ENCODE results near the gene MAK.
"Not testable (repeated sequence)": the region's sequence is repeated elsewhere in the genome, so short reads cannot be mapped to it uniquely, and the experiment has no call there.

The MAK gene

DNA sequence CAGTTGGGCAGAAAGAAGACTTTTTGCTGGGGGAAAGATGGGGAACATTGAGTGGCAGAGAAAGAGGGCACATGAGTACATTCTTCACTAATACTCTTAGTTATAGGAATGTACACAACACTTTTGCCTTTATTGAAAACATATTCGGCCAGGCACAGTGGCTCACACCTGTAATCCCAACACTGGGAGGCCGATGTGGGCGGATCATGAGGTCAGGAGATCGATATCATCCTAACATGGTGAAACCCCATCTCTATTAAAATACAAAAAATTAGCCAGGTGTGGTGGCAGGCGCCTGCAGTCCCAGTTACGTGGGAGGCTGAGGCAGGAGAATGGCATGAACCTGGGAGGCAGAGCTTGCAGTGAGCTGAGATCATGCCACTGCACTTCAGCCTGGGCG, 24.7 kb upstream of the MAK start:
- not testable (repeated sequence) for H3K4me1 ChIP-seq (ENCODE audit: control insufficient read depth, insufficient read depth, low read depth, low read length); H4K91ac ChIP-seq (ENCODE audit: low read length); H3K9me3 ChIP-seq (ENCODE audit: control insufficient read depth, low read length); H3K4ac ChIP-seq (ENCODE audit: low read depth in 1 of 2, low read length in 2 of 2); H3K4me3 ChIP-seq (ENCODE audit: insufficient read depth in 1 of 2, low read depth in 1 of 2, low read length in 2 of 2); H4K8ac ChIP-seq (ENCODE audit: low read length); H3K27ac ChIP-seq (ENCODE audit: low read length, poor library complexity, severe bottlenecking); H3K27me3 ChIP-seq (ENCODE audit: control insufficient read depth in 1 of 2, insufficient read depth in 1 of 2, low read length in 2 of 2); H2AK5ac ChIP-seq (ENCODE audit: low read length, severe bottlenecking); H2BK120ac ChIP-seq (ENCODE audit: low read depth, low read length); H3K36me3 ChIP-seq (ENCODE audit: control insufficient read depth in 1 of 2, insufficient read depth in 2 of 2, low read depth in 1 of 2, low read length in 2 of 2); H3K9ac ChIP-seq (ENCODE audit: low read length); H2AFZ ChIP-seq (ENCODE audit: low read depth, low read length); H3K4me2 ChIP-seq (ENCODE audit: low read length, poor library complexity, severe bottlenecking); H2BK5ac ChIP-seq (ENCODE audit: low read depth, low read length, poor library complexity, severe bottlenecking); H3K14ac ChIP-seq (ENCODE audit: low read length in 2 of 2); H2BK15ac ChIP-seq (ENCODE audit: low read depth, poor library complexity, severe bottlenecking); H3K18ac ChIP-seq (ENCODE audit: low read depth in 1 of 2, low read length in 2 of 2); H3K79me1 ChIP-seq (replicated peaks; ENCODE audit: low read length, poor library complexity, severe bottlenecking); H2BK12ac ChIP-seq (ENCODE audit: low read length in 2 of 2); H3K23ac ChIP-seq (ENCODE audit: low read length in 2 of 2); DNase-seq
- WGBS = 86% methylated on average over 7 of the region's 7 CpGs

DNA sequence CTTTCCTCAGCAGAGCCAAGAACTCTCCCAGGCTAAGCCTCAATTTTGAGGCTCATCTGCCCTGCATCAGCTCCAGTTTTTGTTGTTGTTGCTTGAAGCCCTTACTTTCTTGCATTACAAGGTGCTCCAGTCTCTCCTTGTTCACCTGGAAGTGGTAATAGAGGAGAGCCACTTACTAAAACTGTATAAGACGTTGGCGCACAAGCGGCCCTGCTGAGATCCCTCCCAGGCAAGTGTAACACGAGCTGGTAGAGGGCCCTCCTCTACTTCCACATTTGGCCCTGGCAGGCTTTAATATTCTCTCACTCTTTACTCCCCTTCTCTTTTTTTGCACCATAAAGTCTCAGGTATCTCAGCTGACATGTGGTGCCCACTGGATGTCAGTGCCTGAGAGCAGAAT, 24.0 kb upstream of the MAK start:
- no peaks in the 10 kb centered on the region for H3K79me1 ChIP-seq (replicated peaks; ENCODE audit: low read length, poor library complexity, severe bottlenecking)
- H3K23ac ChIP-seq (ENCODE audit: low read length in 2 of 2) = no peak overlapping the region
- H3K9ac ChIP-seq (ENCODE audit: low read length) = no peak overlapping the region
- no peak overlapping the region for H3K4me2 ChIP-seq (ENCODE audit: low read length, poor library complexity, severe bottlenecking)
- H3K4me3 ChIP-seq (ENCODE audit: insufficient read depth in 1 of 2, low read depth in 1 of 2, low read length in 2 of 2) = no peak overlapping the region
- no peak overlapping the region for H2AK5ac ChIP-seq (ENCODE audit: low read length, severe bottlenecking)
- H3K27me3 ChIP-seq (ENCODE audit: control insufficient read depth in 1 of 2, insufficient read depth in 1 of 2, low read length in 2 of 2) = no peaks in the 10 kb centered on the region
- H3K4ac ChIP-seq (ENCODE audit: low read depth in 1 of 2, low read length in 2 of 2) = no peak overlapping the region
- H4K91ac ChIP-seq (ENCODE audit: low read length) = no peak overlapping the region
- no peak overlapping the region for H2BK120ac ChIP-seq (ENCODE audit: low read depth, low read length)
- H2BK15ac ChIP-seq (ENCODE audit: low read depth, poor library complexity, severe bottlenecking) = no peak overlapping the region
- no peak overlapping the region for H3K14ac ChIP-seq (ENCODE audit: low read length in 2 of 2)
- DNase-seq = no peak
- H2AFZ ChIP-seq (ENCODE audit: low read depth, low read length) = no peak overlapping the region
- no peak overlapping the region for H3K18ac ChIP-seq (ENCODE audit: low read depth in 1 of 2, low read length in 2 of 2)
- no peak overlapping the region for H2BK12ac ChIP-seq (ENCODE audit: low read length in 2 of 2)
- no peaks in the 10 kb centered on the region for H3K36me3 ChIP-seq (ENCODE audit: control insufficient read depth in 1 of 2, insufficient read depth in 2 of 2, low read depth in 1 of 2, low read length in 2 of 2)
- H3K9me3 ChIP-seq (ENCODE audit: control insufficient read depth, low read length) = no peaks in the 10 kb centered on the region
- H4K8ac ChIP-seq (ENCODE audit: low read length) = no peak overlapping the region
- 80% methylated on average over 4 of the region's 4 CpGs for WGBS
- H2BK5ac ChIP-seq (ENCODE audit: low read depth, low read length, poor library complexity, severe bottlenecking) = no peak overlapping the region
- no peak overlapping the region for H3K27ac ChIP-seq (ENCODE audit: low read length, poor library complexity, severe bottlenecking)
- no peaks in the 10 kb centered on the region for H3K4me1 ChIP-seq (ENCODE audit: control insufficient read depth, insufficient read depth, low read depth, low read length)

DNA sequence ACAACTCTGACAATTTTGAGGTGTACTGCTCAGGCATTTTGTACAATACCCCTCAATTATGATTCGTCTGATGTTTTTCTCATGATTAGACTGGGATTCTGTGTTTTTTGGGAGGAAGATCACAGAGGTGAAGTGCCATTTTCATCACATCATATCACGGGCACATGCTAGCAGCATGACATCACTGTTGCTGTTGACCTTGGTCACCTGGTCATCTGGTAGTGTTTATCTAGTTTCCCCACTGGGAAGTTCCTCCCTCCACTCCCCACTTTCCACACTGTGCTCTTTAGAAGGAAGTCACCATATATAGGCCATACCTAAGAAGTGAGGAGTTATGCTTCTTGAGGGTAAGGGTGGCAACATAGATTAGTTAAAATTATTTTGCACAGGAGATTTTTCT, 22.7 kb upstream of the MAK start:
- Histone ChIP-seq H3K4ac (ENCODE audit: low read depth in 1 of 2, low read length in 2 of 2) (no peak overlapping the region), H3K4me1 (ENCODE audit: control insufficient read depth, insufficient read depth, low read depth, low read length) (no peaks in the 10 kb centered on the region), H3K4me3 (ENCODE audit: insufficient read depth in 1 of 2, low read depth in 1 of 2, low read length in 2 of 2) (no peak overlapping the region), H3K79me1 (replicated peaks; ENCODE audit: low read length, poor library complexity, severe bottlenecking) (no peaks in the 10 kb centered on the region), H2BK12ac (ENCODE audit: low read length in 2 of 2) (no peak overlapping the region), H2AK5ac (ENCODE audit: low read length, severe bottlenecking) (no peak overlapping the region), H2BK5ac (ENCODE audit: low read depth, low read length, poor library complexity, severe bottlenecking) (no peak overlapping the region), H3K14ac (ENCODE audit: low read length in 2 of 2) (no peak overlapping the region), H3K9me3 (ENCODE audit: control insufficient read depth, low read length) (no peaks in the 10 kb centered on the region), H2BK15ac (ENCODE audit: low read depth, poor library complexity, severe bottlenecking) (no peak overlapping the region), H3K36me3 (ENCODE audit: control insufficient read depth in 1 of 2, insufficient read depth in 2 of 2, low read depth in 1 of 2, low read length in 2 of 2) (no peaks in the 10 kb centered on the region), H3K27me3 (ENCODE audit: control insufficient read depth in 1 of 2, insufficient read depth in 1 of 2, low read length in 2 of 2) (no peaks in the 10 kb centered on the region), H2AFZ (ENCODE audit: low read depth, low read length) (no peak overlapping the region), H3K23ac (ENCODE audit: low read length in 2 of 2) (no peak overlapping the region), H3K18ac (ENCODE audit: low read depth in 1 of 2, low read length in 2 of 2) (no peak overlapping the region), H3K27ac (ENCODE audit: low read length, poor library complexity, severe bottlenecking) (no peak overlapping the region), H4K91ac (ENCODE audit: low read length) (no peak overlapping the region), H3K4me2 (ENCODE audit: low read length, poor library complexity, severe bottlenecking) (no peak overlapping the region), H4K8ac (ENCODE audit: low read length) (no peak overlapping the region), H2BK120ac (ENCODE audit: low read depth, low read length) (no peak overlapping the region), H3K9ac (ENCODE audit: low read length) (no peak overlapping the region)
- WGBS = 79% methylated on average over 2 of the region's 2 CpGs
- DNase-seq = no peak

DNA sequence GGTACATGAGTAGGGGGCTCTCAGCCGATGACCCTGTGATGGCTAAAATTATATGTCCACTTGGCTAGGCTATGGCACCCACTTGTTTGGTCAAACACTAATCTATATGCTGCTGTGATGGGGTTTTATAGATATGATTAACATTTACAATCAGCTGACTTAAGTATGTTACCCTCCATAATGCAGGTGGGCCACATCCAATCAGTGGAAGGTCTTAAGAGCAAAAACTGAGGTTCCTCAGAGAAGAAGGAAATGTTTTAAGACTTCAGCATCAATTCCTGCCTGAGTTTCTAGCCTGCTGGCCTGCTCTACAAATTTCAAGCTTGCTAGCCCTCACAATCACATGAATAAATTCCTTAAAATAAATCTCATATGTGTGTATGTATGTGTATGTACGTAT, 18.9 kb upstream of the MAK start:
- H4K8ac ChIP-seq (ENCODE audit: low read length) = no peak overlapping the region
- H2BK12ac ChIP-seq (ENCODE audit: low read length in 2 of 2) = no peak overlapping the region
- no peak overlapping the region for H3K18ac ChIP-seq (ENCODE audit: low read depth in 1 of 2, low read length in 2 of 2)
- no peak overlapping the region for H2BK15ac ChIP-seq (ENCODE audit: low read depth, poor library complexity, severe bottlenecking)
- no peak overlapping the region for H3K4me3 ChIP-seq (ENCODE audit: insufficient read depth in 1 of 2, low read depth in 1 of 2, low read length in 2 of 2)
- H2BK120ac ChIP-seq (ENCODE audit: low read depth, low read length) = no peak overlapping the region
- peaks cover 5% of the 10 kb centered on the region for H3K9me3 ChIP-seq (ENCODE audit: control insufficient read depth, low read length)
- no peak overlapping the region for H3K27ac ChIP-seq (ENCODE audit: low read length, poor library complexity, severe bottlenecking)
- no peak overlapping the region for H3K4ac ChIP-seq (ENCODE audit: low read depth in 1 of 2, low read length in 2 of 2)
- no peak overlapping the region for H3K4me2 ChIP-seq (ENCODE audit: low read length, poor library complexity, severe bottlenecking)
- DNase-seq = no peak
- H2AFZ ChIP-seq (ENCODE audit: low read depth, low read length) = no peak overlapping the region
- no peak overlapping the region for H3K9ac ChIP-seq (ENCODE audit: low read length)
- no peaks in the 10 kb centered on the region for H3K4me1 ChIP-seq (ENCODE audit: control insufficient read depth, insufficient read depth, low read depth, low read length)
- H2AK5ac ChIP-seq (ENCODE audit: low read length, severe bottlenecking) = no peak overlapping the region
- no peak overlapping the region for H2BK5ac ChIP-seq (ENCODE audit: low read depth, low read length, poor library complexity, severe bottlenecking)
- H3K36me3 ChIP-seq (ENCODE audit: control insufficient read depth in 1 of 2, insufficient read depth in 2 of 2, low read depth in 1 of 2, low read length in 2 of 2) = no peaks in the 10 kb centered on the region
- WGBS = 100% methylated on average over 1 of the region's 2 CpGs
- no peak overlapping the region for H3K14ac ChIP-seq (ENCODE audit: low read length in 2 of 2)
- H3K27me3 ChIP-seq (ENCODE audit: control insufficient read depth in 1 of 2, insufficient read depth in 1 of 2, low read length in 2 of 2) = no peaks in the 10 kb centered on the region
- no peaks in the 10 kb centered on the region for H3K79me1 ChIP-seq (replicated peaks; ENCODE audit: low read length, poor library complexity, severe bottlenecking)
- H4K91ac ChIP-seq (ENCODE audit: low read length) = no peak overlapping the region
- H3K23ac ChIP-seq (ENCODE audit: low read length in 2 of 2) = no peak overlapping the region

Measured in mesenchymal stem cell (in vitro differentiated cells and primary cell).